ENCODE data around the gene TTC39A.
"Not testable (repeated sequence)": the region's sequence is repeated elsewhere in the genome, so short reads cannot be mapped to it uniquely, and the experiment has no call there.

The TTC39A gene

DNA sequence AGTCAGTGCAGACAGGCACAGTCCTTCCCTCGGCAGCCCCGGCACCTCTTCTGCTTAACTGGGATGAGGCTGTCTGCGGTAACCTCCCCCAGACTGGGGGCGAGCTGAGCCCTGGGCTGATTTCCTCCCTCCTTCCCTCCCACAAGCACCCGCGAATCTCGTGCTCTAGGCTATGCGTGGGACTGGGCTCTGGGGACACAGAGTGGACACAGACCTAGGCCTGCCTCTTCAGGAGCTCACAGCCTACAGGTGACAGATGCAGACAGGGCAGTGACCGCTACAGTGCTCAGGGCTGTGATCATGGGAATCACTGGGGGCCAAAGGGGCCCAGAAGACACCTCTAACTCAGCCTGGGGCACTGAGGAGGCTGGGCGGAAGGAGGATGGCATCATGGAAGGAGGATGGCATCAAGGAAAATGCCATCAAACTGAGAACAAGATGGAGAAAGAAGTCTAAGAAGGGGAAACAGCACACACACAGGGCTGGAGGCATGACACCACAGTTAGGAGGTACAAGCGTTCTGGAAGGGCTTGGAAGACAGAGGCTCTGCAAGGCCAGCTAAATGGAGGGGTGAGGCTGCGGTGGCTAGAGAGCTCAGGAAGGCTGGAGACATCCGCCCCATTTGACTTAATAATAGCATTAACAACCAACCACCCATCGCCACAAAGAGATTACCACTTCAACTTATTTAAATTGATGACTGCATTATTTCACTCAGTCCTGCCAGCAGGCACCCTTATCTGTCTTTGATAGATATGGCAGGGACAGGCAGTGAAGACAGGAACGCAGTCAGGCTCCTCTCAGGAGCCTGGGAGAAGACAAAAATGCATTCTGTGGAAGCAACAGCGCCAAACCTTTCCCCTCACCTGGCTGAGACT, 4.2 kb downstream of the TTC39A start:
- H3K4me1 Mint-ChIP-seq (ENCODE audit: low read depth), result peaks cover 5% of the 10 kb centered on the region
- H3K27me3 Mint-ChIP-seq, result peaks cover 11% of the 10 kb centered on the region
- no peak overlapping the region for H3K27ac Mint-ChIP-seq
- no peaks in the 10 kb centered on the region for H3K9me3 Mint-ChIP-seq (ENCODE audit: low read depth)
- H3K36me3 Mint-ChIP-seq, result no peaks in the 10 kb centered on the region
- no peak overlapping the region for H3K4me3 Mint-ChIP-seq

DNA sequence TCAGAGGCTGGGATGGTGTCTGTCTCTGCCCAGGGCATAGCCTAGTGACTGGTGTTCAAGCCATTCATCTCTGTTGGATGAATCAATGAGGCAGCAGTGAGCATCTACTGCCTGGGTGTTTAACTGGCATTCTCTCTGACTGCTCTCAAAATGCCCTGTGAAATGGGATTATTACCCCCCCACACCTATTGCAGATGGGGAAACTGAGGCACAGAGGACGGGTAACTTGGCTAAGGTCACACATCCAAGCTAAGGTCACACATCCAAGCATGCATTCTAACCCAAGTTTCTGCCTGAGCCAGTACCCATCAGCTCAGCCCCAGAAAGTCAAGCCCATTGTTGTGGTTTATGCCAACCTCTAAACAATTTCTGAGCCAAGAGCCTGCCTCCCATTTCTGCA, 5.0 kb downstream of the TTC39A start:
- H3K27ac Mint-ChIP-seq, result no peak overlapping the region
- peaks cover 10% of the 10 kb centered on the region for H3K27me3 Mint-ChIP-seq
- no peak overlapping the region for H3K4me3 Mint-ChIP-seq
- no peaks in the 10 kb centered on the region for H3K9me3 Mint-ChIP-seq (ENCODE audit: low read depth)
- H3K4me1 Mint-ChIP-seq (ENCODE audit: low read depth), result no peaks in the 10 kb centered on the region
- H3K36me3 Mint-ChIP-seq, result no peaks in the 10 kb centered on the region

DNA sequence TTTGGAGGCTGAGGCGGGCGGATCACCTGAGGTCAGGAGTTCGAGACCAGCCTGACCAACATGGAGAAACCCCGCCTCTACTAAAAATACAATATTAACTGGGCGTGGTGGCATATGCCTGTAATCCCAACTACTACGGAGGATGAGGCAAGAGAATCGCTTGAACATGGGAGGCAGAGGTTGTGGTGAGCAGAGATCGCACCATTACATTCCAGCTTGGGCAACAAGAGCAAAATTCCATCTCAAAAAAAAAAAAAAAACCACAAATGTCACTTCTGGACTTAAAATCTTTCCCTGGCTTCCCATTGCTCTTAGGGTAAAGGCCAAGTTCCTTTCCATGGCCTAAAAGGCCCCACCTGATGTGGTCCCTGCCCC, 5.4 kb downstream of the TTC39A start:
- not testable (repeated sequence) for H3K4me1 Mint-ChIP-seq (ENCODE audit: low read depth); H3K4me3 Mint-ChIP-seq; H3K36me3 Mint-ChIP-seq; H3K27ac Mint-ChIP-seq; H3K9me3 Mint-ChIP-seq (ENCODE audit: low read depth); H3K27me3 Mint-ChIP-seq

DNA sequence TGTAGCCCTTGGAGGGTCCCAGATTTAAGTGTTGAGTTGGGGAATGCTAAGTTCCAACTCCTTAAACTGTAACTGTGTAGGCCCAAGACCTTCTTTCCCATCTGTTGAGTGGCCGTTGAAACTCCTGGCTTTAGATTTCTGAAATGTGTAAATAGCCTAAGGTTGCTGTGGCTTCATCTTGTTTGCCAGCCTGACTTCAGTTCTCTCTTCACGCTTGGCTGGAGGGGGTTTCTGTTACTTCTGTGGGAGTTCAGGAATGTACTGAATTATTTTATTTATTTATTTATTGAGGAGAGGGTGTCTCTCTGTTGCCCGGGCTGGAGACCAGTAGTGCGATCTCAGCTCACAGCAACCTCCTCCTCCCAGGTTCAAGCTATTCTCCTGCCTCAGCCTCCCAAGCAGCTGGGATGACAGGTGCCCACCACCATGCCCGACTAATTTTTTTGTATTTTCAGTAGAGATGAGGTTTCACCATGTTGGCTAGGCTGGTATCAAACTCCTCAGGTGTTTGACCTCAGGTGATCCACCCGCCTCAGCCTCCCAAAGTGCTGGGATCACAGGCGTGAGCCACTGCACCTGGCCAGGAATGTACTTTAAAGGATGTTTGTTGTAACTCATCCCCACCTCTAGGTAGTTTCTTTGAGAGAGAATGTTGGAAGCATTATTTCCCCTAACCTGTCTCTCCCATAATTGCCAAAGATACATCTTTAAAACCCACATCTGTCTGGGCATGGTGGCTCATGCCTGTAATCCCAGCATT, 5.9 kb downstream of the TTC39A start:
- Mint-ChIP-seq H3K4me3 (no peak overlapping the region), H3K27ac (no peak overlapping the region), H3K27me3 (peaks cover 10% of the 10 kb centered on the region), H3K4me1 (ENCODE audit: low read depth) (no peaks in the 10 kb centered on the region), H3K36me3 (no peaks in the 10 kb centered on the region), H3K9me3 (ENCODE audit: low read depth) (no peaks in the 10 kb centered on the region)

DNA sequence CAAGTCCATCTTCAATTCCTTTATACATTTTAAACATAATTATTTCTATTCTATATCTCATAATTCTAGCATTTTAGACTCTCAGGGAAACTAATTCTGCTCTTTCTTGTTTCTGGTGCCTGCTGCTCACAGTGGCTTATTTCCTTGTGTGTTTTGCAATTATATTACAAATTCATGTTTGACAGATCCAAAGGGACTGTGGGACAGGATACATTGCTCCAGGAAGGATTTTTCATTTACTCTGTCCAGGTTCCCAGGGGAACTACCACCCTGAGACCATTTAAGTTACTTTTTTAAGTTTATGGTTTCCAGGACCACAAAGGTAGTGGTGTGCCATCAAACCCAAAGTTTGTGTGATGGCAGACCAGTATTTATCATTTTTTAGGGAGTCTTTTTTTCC, 6.6 kb downstream of the TTC39A start:
- no peaks in the 10 kb centered on the region for H3K4me1 Mint-ChIP-seq (ENCODE audit: low read depth)
- peaks cover 8% of the 10 kb centered on the region for H3K27me3 Mint-ChIP-seq

DNA sequence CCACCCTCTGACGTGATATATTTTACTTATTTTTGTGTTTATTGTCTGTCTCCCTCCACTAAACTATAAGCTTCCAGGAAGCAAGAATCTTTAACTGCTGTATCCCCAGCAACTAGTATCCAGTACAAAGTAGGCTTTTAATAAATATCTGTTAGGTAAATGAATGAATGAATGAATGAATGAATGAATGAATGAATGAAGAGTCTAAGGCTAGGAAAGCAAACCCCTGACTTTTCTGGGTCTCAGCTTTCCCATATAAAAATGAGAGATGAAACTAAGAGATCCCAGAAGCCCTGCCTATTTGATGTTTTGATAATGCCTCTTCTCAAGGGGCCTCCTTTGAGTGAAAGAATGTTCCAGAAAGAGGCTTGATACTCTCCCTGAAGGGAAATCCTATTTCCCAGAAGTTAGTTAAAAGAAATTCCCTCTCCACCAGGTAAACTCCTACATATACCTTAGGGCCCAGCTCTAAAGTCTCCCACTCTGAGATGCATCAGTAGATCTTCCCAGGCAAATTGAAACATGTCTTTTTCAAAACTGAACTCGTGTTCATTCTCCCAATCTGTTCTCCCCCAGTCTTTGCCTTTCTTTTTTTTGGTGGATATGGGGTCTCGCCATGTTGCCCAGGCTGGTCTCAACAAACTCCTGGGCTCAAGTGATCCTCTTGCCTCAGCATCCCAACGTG, 7.8 kb downstream of the TTC39A start:
- Mint-ChIP-seq H3K9me3 (ENCODE audit: low read depth) (no peaks in the 10 kb centered on the region), H3K27ac (no peak overlapping the region), H3K36me3 (no peaks in the 10 kb centered on the region), H3K4me3 (no peak overlapping the region), H3K4me1 (ENCODE audit: low read depth) (no peaks in the 10 kb centered on the region), H3K27me3 (peaks cover 3% of the 10 kb centered on the region)

More for the DNA sequence above, 6.6 kb downstream of the TTC39A start:
- no peaks in the 10 kb centered on the region for H3K9me3 Mint-ChIP-seq (ENCODE audit: low read depth)
- H3K36me3 Mint-ChIP-seq, result no peaks in the 10 kb centered on the region
- no peak overlapping the region for H3K4me3 Mint-ChIP-seq
- no peak overlapping the region for H3K27ac Mint-ChIP-seq

DNA sequence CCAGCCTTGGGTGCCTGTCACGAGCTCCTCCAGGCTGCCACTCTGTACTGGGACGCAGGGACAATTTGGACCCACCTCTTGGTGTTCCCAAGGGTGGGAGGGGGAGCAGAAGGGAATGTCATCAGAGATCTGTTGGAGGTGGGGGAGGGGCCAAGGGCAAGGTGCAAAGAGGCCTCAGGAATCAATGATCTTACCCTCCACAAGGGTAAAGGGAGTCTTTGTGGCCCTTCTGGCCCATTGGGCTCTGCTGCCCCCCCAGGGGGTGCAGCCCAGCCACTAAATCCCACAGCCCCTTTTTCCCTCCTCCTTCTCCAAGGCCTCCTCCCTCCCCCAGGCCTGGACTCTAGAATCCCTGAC, 8.5 kb downstream of the TTC39A start:
- Mint-ChIP-seq H3K4me1 (ENCODE audit: low read depth) (no peaks in the 10 kb centered on the region), H3K27me3 (no peaks in the 10 kb centered on the region), H3K9me3 (ENCODE audit: low read depth) (no peaks in the 10 kb centered on the region), H3K27ac (no peak overlapping the region), H3K4me3 (no peak overlapping the region), H3K36me3 (no peaks in the 10 kb centered on the region)

DNA sequence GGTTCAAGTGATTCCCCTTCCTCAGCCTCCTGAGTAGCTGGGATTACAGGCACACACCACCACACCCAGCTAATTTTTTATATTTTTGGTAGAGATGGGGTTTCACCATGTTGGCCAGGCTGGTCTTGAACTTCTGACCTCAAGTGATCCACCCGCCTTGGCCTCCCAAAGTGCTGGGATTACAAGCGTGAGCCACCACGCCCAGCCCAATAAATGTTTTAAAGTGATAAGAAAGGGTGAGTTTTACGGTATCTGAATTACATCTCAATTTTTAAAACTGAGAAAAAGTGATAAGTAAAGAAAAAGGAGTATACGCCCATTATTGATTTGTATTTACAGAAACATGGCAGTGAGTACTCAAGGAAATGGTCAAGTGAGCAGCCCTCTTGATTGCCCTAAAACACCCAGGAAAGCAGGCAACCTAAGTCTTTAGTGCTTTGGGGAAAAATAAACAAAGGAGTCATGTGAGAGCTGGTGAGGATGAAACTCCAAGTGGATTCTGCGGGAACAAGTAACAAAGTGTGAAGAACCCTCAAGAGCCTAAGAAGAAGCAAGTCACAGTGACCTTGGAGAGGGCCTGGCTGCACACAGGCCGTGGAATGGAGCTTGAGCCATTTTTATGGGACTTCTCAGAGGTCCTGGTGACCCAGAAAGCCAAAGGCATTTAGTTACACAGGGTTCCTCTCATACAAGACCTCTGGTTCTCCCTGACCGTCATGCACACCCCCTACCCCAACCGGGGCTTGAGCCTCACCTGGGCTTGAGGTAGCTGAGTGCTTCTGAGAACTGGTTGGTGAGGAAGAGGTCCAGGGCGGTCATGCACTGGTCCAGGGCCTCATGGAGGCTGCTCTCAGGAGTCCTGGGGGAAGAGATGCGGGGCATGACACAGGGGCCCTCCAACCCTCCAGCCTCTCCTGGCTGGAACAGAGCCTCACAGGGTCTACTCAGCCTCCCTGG, 9.1 kb downstream of the TTC39A start:
- Mint-ChIP-seq H3K4me1 (ENCODE audit: low read depth) (no peaks in the 10 kb centered on the region), H3K36me3 (no peaks in the 10 kb centered on the region), H3K27me3 (no peaks in the 10 kb centered on the region), H3K9me3 (ENCODE audit: low read depth) (no peaks in the 10 kb centered on the region), H3K27ac (no peak overlapping the region), H3K4me3 (no peak overlapping the region)

DNA sequence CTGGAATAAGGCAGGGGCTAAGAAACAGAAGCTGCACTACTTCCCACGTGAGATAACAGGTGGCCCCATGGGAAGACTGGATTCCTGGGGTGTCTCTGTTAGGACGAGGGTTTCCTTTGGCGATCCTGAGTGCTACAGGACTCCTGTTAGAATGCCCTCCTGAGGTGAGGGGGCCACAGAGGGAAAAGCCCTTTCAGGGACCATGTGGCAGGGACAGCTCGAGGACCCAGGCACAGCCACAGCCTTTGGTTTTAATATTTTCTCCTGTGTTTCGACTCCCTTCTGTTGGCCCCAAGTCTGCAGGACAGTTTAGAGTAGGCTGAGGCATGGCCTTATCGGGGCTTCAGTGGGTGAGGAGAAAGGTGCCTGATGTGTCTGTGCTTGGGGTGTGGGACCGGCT, 12.6 kb downstream of the TTC39A start:
- H3K27ac Mint-ChIP-seq, result no peak overlapping the region
- no peaks in the 10 kb centered on the region for H3K36me3 Mint-ChIP-seq
- H3K4me3 Mint-ChIP-seq, result no peak overlapping the region
- no peaks in the 10 kb centered on the region for H3K9me3 Mint-ChIP-seq (ENCODE audit: low read depth)
- H3K4me1 Mint-ChIP-seq (ENCODE audit: low read depth), result no peaks in the 10 kb centered on the region
- no peaks in the 10 kb centered on the region for H3K27me3 Mint-ChIP-seq

DNA sequence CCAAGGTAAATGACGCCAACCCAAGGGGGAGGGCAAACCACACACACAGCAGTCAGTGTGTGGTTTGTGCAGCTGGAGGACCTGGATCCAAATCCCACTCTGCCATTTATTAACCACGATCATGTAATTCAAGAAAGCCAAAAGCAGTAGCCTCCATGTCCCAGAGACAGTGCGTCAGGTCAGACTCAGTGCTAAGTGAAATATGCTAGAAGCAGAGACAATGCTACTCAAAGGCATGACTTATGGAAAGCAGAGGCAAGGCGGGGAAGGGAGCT, 13.6 kb downstream of the TTC39A start:
- H3K36me3 Mint-ChIP-seq, result no peaks in the 10 kb centered on the region
- no peaks in the 10 kb centered on the region for H3K9me3 Mint-ChIP-seq (ENCODE audit: low read depth)
- H3K27ac Mint-ChIP-seq, result no peak overlapping the region
- no peak overlapping the region for H3K4me3 Mint-ChIP-seq
- no peaks in the 10 kb centered on the region for H3K27me3 Mint-ChIP-seq
- H3K4me1 Mint-ChIP-seq (ENCODE audit: low read depth), result no peaks in the 10 kb centered on the region

DNA sequence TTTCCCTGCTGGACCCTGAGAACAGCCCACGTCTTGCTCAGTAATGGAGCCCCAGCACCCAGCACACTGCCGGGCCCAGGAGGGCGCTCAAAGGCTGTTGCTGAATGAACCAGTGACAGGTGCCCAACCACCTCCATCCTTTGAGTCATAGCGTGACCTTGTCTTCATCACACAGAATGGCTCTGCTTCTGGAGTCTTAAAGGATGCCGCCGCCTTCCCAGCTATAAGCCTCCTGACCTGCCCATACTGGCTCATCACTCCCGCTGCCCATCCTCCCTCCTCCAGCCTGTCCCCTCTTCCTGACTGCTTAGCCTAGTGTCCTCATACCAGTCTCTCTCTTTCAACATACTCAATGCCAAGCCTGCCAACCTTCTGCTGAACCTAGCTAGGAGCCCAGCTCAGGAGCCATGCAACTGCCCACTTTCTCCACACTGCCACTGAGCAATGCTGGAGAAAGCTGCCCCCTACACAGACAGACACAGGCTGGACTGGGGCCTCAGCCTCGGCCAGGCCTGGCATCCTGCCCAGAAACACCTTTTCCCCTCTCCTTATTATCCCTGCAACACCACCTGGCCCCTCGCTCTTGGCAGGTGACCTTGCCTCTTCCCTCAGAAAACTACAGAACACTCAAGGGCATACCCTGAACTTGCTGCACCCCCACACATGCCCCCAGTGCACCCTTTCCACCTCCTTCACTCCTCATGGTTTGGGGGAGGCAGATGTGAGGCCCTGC, 14.1 kb downstream of the TTC39A start:
- no peak overlapping the region for H3K4me3 Mint-ChIP-seq
- no peak overlapping the region for H3K27ac Mint-ChIP-seq
- H3K36me3 Mint-ChIP-seq, result no peaks in the 10 kb centered on the region
- H3K9me3 Mint-ChIP-seq (ENCODE audit: low read depth), result no peaks in the 10 kb centered on the region
- H3K4me1 Mint-ChIP-seq (ENCODE audit: low read depth), result no peaks in the 10 kb centered on the region
- H3K27me3 Mint-ChIP-seq, result no peaks in the 10 kb centered on the region

DNA sequence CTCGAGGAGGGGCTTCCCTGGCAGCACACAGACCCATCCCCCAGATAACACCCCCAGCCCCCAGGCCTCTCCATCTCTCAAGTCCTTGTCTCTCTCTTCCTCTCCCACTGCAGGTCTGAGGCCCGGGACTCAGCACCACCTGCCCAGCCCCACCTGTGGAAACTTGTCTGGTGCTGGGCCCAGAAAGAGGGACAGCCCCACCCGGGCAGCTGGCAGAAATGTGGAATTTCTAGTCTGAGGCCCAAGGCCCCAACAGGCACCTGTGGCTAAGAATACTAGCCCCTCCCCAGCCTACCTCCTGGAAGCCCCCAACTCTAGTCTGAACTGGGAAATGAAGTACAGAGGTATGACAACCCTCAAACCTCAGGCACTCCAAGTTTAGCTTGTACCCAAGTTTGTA, 15.4 kb downstream of the TTC39A start:
- no peak overlapping the region for H3K4me3 Mint-ChIP-seq
- H3K4me1 Mint-ChIP-seq (ENCODE audit: low read depth), result no peaks in the 10 kb centered on the region
- no peaks in the 10 kb centered on the region for H3K27me3 Mint-ChIP-seq
- H3K9me3 Mint-ChIP-seq (ENCODE audit: low read depth), result no peaks in the 10 kb centered on the region
- H3K36me3 Mint-ChIP-seq, result no peaks in the 10 kb centered on the region
- H3K27ac Mint-ChIP-seq, result no peak overlapping the region

DNA sequence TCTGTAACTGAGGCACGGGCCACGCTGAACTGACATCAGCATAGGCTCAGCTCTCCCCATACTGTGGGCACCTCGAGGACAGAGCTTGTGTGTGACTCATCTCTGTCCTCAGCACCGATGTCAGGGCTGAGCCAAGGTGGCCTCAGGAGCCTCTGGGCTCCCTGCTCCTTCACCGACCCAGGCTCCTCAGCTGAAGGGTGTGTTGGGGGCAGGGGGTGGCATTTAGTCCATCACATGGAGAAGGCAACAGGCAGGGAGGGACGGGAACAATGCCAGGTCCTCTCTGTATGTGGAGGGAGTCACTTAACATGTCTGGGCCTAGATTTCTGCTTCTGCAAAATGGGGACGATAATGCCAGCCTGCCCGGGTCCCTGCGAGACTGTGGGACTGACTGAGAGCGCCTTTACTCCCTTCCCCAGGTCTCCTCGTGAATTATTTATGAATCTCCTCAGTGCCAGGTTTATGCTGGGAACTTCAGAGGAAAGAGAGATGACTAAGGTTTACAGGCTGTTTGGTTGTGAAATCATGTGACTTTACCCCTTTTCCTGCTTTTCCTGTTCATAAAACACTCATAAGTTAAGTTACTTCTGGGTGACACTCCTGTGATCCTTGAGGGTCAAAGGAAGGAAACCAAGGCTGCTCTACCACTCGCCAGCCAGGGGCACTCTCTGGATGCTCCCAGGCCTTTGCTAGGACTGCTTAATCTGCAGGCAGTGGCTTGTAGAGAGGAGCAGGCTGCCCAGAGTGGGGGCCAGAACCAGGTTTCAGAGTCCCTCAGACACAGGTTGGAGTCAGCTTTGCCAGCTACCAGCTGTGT, 16.2 kb downstream of the TTC39A start:
- Mint-ChIP-seq H3K9me3 (ENCODE audit: low read depth) (no peaks in the 10 kb centered on the region), H3K27me3 (no peaks in the 10 kb centered on the region), H3K4me1 (ENCODE audit: low read depth) (no peaks in the 10 kb centered on the region), H3K36me3 (no peaks in the 10 kb centered on the region), H3K4me3 (no peak overlapping the region), H3K27ac (no peak overlapping the region)
